CD14-positive monocyte (primary cell): ENCODE results near the gene LDLRAP1. TPM values are rescaled to one million over a fixed set of nuclear protein-coding genes. Genes with fewer than 3 reads are reported as not detected.

ENCODE experiments used
- DNase-seq, 3 donors: peaks; one replicate each; pipeline ENCODE4 v3.0.0-alpha.2; 2011 to 2022
- H2AFZ ChIP-seq: 2 replicates; pipeline ENCODE4 v1.6.0; 2012; ENCODE audit warnings: mild to moderate bottlenecking, low read depth, low read length, inconsistent platforms; ENCODE audit not compliant: insufficient read depth, poor library complexity, severe bottlenecking
- H3K27ac ChIP-seq, 2 donors: 1 replicate in 1 of 2; 2 replicates in 1 of 2; pipeline ENCODE4 v1.5.1; 2012 to 2013; ENCODE audit warnings: low read length in 2 of 2, control low read depth in 1 of 2, inconsistent platforms in 1 of 2, low read depth in 1 of 2, mild to moderate bottlenecking in 1 of 2
- H3K27me3 ChIP-seq, 2 donors: one replicate each; pipeline versions ENCODE4 v1.6.0 to v1.6.1; 2011 to 2013; ENCODE audit warnings: low read length in 2 of 2; ENCODE audit not compliant: control insufficient read depth in 2 of 2, insufficient read depth in 2 of 2
- H3K36me3 ChIP-seq, 2 donors: replicated peaks in 1 of 2; 1 replicate in 1 of 2; 2 replicates in 1 of 2; pipeline versions ENCODE4 v1.5.1 to v1.6.1; 2012 to 2013; ENCODE audit warnings: low read length in 2 of 2, control low read depth in 1 of 2, inconsistent platforms in 1 of 2, mild to moderate bottlenecking in 1 of 2; ENCODE audit not compliant: insufficient read depth in 2 of 2, control insufficient read depth in 1 of 2
- H3K4me1 ChIP-seq, 2 donors: 1 replicate in 1 of 2; 2 replicates in 1 of 2; pipeline versions ENCODE4 v1.5.1 to v1.6.1; 2012 to 2013; ENCODE audit warnings: low read length in 2 of 2, control low read depth in 1 of 2, inconsistent platforms in 1 of 2, mild to moderate bottlenecking in 1 of 2, moderate library complexity in 1 of 2; ENCODE audit not compliant: insufficient read depth in 2 of 2, control insufficient read depth in 1 of 2
- H3K4me2 ChIP-seq: replicated peaks from 2 replicates; pipeline ENCODE3; 2012; ENCODE audit warnings: low read length, moderate library complexity, mild to moderate bottlenecking; ENCODE audit not compliant: poor library complexity, severe bottlenecking; ENCODE audit errors: extremely low read depth
- H3K4me3 ChIP-seq, 3 experiments: fragments of 200-600 bp in 1 of 3; sonication (generic) in 1 of 3; replicated peaks in 1 of 3; 1 replicate in 2 of 3; 2 replicates in 1 of 3; pipeline ENCODE4 v1.5.1; 2011 to 2013; ENCODE audit warnings: low read length in 3 of 3, mild to moderate bottlenecking in 3 of 3, control low read depth in 2 of 3, low read depth in 2 of 3, inconsistent platforms in 1 of 3, moderate library complexity in 1 of 3
- H3K79me2 ChIP-seq: 2 replicates; pipeline ENCODE4 v1.6.0; 2012; ENCODE audit warnings: mild to moderate bottlenecking, control low read depth, inconsistent platforms, low read length, moderate library complexity; ENCODE audit not compliant: insufficient read depth
- H3K9ac ChIP-seq: 2 replicates; pipeline ENCODE4 v1.6.0; 2017; ENCODE audit warnings: low read length, mild to moderate bottlenecking; ENCODE audit not compliant: insufficient read depth, poor library complexity, severe bottlenecking
- H3K9me3 ChIP-seq, 2 donors: replicated peaks in 1 of 2; 1 replicate in 1 of 2; 2 replicates in 1 of 2; pipeline versions ENCODE4 v1.5.1 to v1.6.1; 2012 to 2013; ENCODE audit warnings: low read length in 2 of 2, control low read depth in 1 of 2; ENCODE audit not compliant: control insufficient read depth in 1 of 2, insufficient read depth in 1 of 2
- H4K20me1 ChIP-seq: 2 replicates; pipeline ENCODE4 v1.6.0; 2012; ENCODE audit warnings: mild to moderate bottlenecking, low read length, control low read depth, moderate library complexity; ENCODE audit not compliant: insufficient read depth
- H3K27ac Mint-ChIP-seq, 7 donors: one replicate each; pipeline ENCODE4 v1.8.0; 2020; ENCODE audit warnings: mild to moderate bottlenecking in 7 of 7, mixed read lengths in 7 of 7, moderate library complexity in 6 of 7, inconsistent platforms in 2 of 7
- H3K27me3 Mint-ChIP-seq, 3 donors: one replicate each; pipeline ENCODE4 v1.8.0; 2021 to 2022; ENCODE audit warnings: low read depth in 3 of 3, mild to moderate bottlenecking in 3 of 3, mixed read lengths in 3 of 3, moderate library complexity in 3 of 3, inconsistent platforms in 1 of 3
- H3K36me3 Mint-ChIP-seq, 2 donors: one replicate each; pipeline ENCODE4 v1.8.0; 2020; ENCODE audit warnings: mixed read lengths in 2 of 2, inconsistent platforms in 1 of 2, mild to moderate bottlenecking in 1 of 2
- H3K4me1 Mint-ChIP-seq: one replicate; pipeline ENCODE4 v1.8.0; 2020; ENCODE audit warnings: mild to moderate bottlenecking, mixed read lengths
- H3K4me3 Mint-ChIP-seq, 2 donors: one replicate each; pipeline ENCODE4 v1.8.0; 2020; ENCODE audit warnings: mild to moderate bottlenecking in 2 of 2, mixed read lengths in 2 of 2, moderate library complexity in 1 of 2
- H3K9me3 Mint-ChIP-seq, 7 donors: one replicate each; pipeline ENCODE4 v1.8.0; 2020 to 2022; ENCODE audit warnings: mixed read lengths in 7 of 7, mild to moderate bottlenecking in 6 of 7, moderate library complexity in 6 of 7, inconsistent platforms in 2 of 7
- WGBS: methylation state at CpG from one replicate; pipeline ENCODE4 v1.1.5; 2013; ENCODE audit warnings: missing lambda C conversion rate; ENCODE audit not compliant: insufficient coverage; 5-methylcytosine and 5-hydroxymethylcytosine counted together
- intact Hi-C, 2 donors: fragments of 100-400 bp; cut with micrococcal nuclease; formaldehyde crosslinking; loops; one replicate each; pipeline versions ENCODE4 v1.15.0 to v1.15.1; 2023
- polyA plus RNA-seq, 3 donors: library from polyadenylated mRNA; depleted of rRNA in 1 of 3; unstranded in 2 of 3; stranded (reverse) in 1 of 3; fragments of 300-500 nt in 2 of 3; fragments of >200 nt in 1 of 3; fragmentation: Illumina TruSeq in 2 of 3; gene quantifications; 1 replicate in 2 of 3; 2 replicates in 1 of 3; pipeline ENCODE4 v1.2.3, GENCODE V29; 2012 to 2021
- TF ChIP-seq, protein P1 (sequence below): fragments of 200-600 bp; IDR thresholded peaks from one replicate; pipeline ENCODE4 v1.8.0; 2022; ENCODE audit warnings: antibody characterized with exemption, mild to moderate bottlenecking

Gene LDLRAP1
- polyA plus RNA-seq, 3 donors, result 12.8 to 18.5 (median 14.6) TPM

- H3K9me3 Mint-ChIP-seq, result peaks cover 0 to 2% (median 0%) of the 10 kb centered on the region in 7 donors
- no peaks in the 10 kb centered on the region for H3K36me3 ChIP-seq
- WGBS, result 0% methylated on average over 16 of the region's 25 CpGs
- TF ChIP-seq, protein P1, sequence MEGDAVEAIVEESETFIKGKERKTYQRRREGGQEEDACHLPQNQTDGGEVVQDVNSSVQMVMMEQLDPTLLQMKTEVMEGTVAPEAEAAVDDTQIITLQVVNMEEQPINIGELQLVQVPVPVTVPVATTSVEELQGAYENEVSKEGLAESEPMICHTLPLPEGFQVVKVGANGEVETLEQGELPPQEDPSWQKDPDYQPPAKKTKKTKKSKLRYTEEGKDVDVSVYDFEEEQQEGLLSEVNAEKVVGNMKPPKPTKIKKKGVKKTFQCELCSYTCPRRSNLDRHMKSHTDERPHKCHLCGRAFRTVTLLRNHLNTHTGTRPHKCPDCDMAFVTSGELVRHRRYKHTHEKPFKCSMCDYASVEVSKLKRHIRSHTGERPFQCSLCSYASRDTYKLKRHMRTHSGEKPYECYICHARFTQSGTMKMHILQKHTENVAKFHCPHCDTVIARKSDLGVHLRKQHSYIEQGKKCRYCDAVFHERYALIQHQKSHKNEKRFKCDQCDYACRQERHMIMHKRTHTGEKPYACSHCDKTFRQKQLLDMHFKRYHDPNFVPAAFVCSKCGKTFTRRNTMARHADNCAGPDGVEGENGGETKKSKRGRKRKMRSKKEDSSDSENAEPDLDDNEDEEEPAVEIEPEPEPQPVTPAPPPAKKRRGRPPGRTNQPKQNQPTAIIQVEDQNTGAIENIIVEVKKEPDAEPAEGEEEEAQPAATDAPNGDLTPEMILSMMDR, result no peak
- H3K4me1 ChIP-seq, result peaks cover 32 to 43% of the 10 kb centered on the region in 2 donors
- H3K4me3 ChIP-seq, result peak overlapping the region; percentile 59 to 82 (median 60)
- H3K9ac ChIP-seq, result peak overlapping the region; percentile 76
- no peaks in the 10 kb centered on the region for H3K9me3 ChIP-seq
- H3K27ac ChIP-seq, result peak overlapping the region in 1 of 2 donors; percentile 14
- peak overlapping the region; percentile 95 for H3K4me2 ChIP-seq
- peaks cover 3 to 12% (median 5%) of the 10 kb centered on the region in 3 donors for H3K27me3 Mint-ChIP-seq
- H3K27me3 ChIP-seq, result no peaks in the 10 kb centered on the region
- peaks cover 48% of the 10 kb centered on the region for H3K4me1 Mint-ChIP-seq
- peaks cover 37% of the 10 kb centered on the region for H3K79me2 ChIP-seq
- H3K4me3 Mint-ChIP-seq, result peak overlapping the region; percentile 73 to 87
- no peak for DNase-seq
- peak overlapping the region in 4 of 7 donors; percentile 15 to 79 (median 44) for H3K27ac Mint-ChIP-seq
- peak overlapping the region; percentile 82 for H2AFZ ChIP-seq
- H4K20me1 ChIP-seq, result peaks cover 15% of the 10 kb centered on the region
- peaks cover 0 to 6% of the 10 kb centered on the region in 2 donors for H3K36me3 Mint-ChIP-seq
- intact Hi-C loops, result loop anchor here in 1 of 2 donors (10.0 kb wide), 1 partner anchor 70 kb away; the partner anchor contains the start of gene MAN1C1
Observed at GRCh38 chr1:25544243-25544764, 898 bp downstream of the LDLRAP1 start.

- Histone ChIP-seq H3K4me1 (peaks cover 37 to 48% of the 10 kb centered on the region in 2 donors), H3K9ac (peak overlapping the region; percentile 76), H3K27me3 (no peaks in the 10 kb centered on the region), H3K4me3 (peak overlapping the region in 1 of 3 experiments; percentile 82), H3K9me3 (no peaks in the 10 kb centered on the region), H4K20me1 (peaks cover 20% of the 10 kb centered on the region), H2AFZ (peak overlapping the region; percentile 82), H3K79me2 (peaks cover 37% of the 10 kb centered on the region), H3K36me3 (no peaks in the 10 kb centered on the region), H3K4me2 (peak overlapping the region; percentile 95), H3K27ac (no peak overlapping the region)
- peaks cover 0 to 2% (median 0%) of the 10 kb centered on the region in 7 donors for H3K9me3 Mint-ChIP-seq
- peak overlapping the region in 3 of 7 donors; percentile 15 to 79 (median 59) for H3K27ac Mint-ChIP-seq
- TF ChIP-seq, protein P1, result no peak
- H3K4me1 Mint-ChIP-seq, result peaks cover 53% of the 10 kb centered on the region
- WGBS, result 0% methylated on average over 1 of the region's 6 CpGs
- intact Hi-C loops, result loop anchor here in 1 of 2 donors (10.0 kb wide), 1 partner anchor 70 kb away; the partner anchor contains the start of gene MAN1C1
- H3K27me3 Mint-ChIP-seq, result peaks cover 3 to 12% (median 5%) of the 10 kb centered on the region in 3 donors
- peak overlapping the region; percentile 73 to 87 for H3K4me3 Mint-ChIP-seq
- peaks cover 0 to 6% of the 10 kb centered on the region in 2 donors for H3K36me3 Mint-ChIP-seq
- no peak for DNase-seq
Observed at GRCh38 chr1:25544819-25545218, 1.4 kb downstream of the LDLRAP1 start.
